Right lobe of liver (tissue), 6 donors: ENCODE data around the gene MED27. TPM values are rescaled to one million over a fixed set of nuclear protein-coding genes. Genes with fewer than 3 reads are reported as not detected.

Experiments
- ATAC-seq, 4 donors: fragments of 200-7000 bp; cut with Tn5 transposase; one replicate each; pipeline ENCODE4 v1.9.1; 2020; ENCODE audit warnings: mild to moderate bottlenecking in 4 of 4, moderate library complexity in 4 of 4
- DNase-seq, 3 donors: peaks; one replicate each; pipeline ENCODE4 v3.0.0-alpha.2; 2020
- H3K27ac ChIP-seq, 3 donors: fragments of 200-600 bp; one replicate each; pipeline ENCODE4 v1.8.0; 2022
- H3K27me3 ChIP-seq, 2 donors: fragments of 200-600 bp; one replicate each; pipeline ENCODE4 v1.8.0; 2022
- H3K36me3 ChIP-seq, 4 donors: fragments of 200-600 bp; sonication (generic) in 1 of 4; one replicate each; pipeline versions ENCODE4 v1.5.1 to v1.8.0; 2017 to 2022; ENCODE audit warnings: control low read depth in 1 of 4
- H3K4me1 ChIP-seq, 4 donors: fragments of 200-600 bp; sonication (generic) in 1 of 4; one replicate each; pipeline versions ENCODE4 v1.5.1 to v1.8.0; 2017 to 2022; ENCODE audit warnings: control low read depth in 1 of 4
- H3K4me3 ChIP-seq, 3 donors: fragments of 200-600 bp; one replicate each; pipeline ENCODE4 v1.8.0; 2022
- H3K9me3 ChIP-seq, 4 donors: fragments of 200-600 bp; sonication (generic) in 1 of 4; one replicate each; pipeline versions ENCODE4 v1.5.1 to v1.8.0; 2017 to 2022; ENCODE audit warnings: control low read depth in 1 of 4
- CTCF ChIP-seq, 4 donors: fragments of 200-600 bp in 3 of 4; fragments of 450-650 bp in 1 of 4; IDR thresholded peaks; one replicate each; pipeline versions ENCODE4 v1.5.1 to v1.8.0; 2016 to 2022; ENCODE audit warnings: antibody characterized with exemption in 4 of 4, mild to moderate bottlenecking in 2 of 4
- POLR2A ChIP-seq: fragments of 450-650 bp; IDR thresholded peaks from one replicate; pipeline ENCODE4 v1.6.1; 2017; ENCODE audit warnings: antibody characterized with exemption, mild to moderate bottlenecking
- WGBS: methylation state at CpG from one replicate; pipeline ENCODE4 v1.1.6; 2018; ENCODE audit warnings: low coverage, low lambda C conversion rate; ENCODE audit not compliant: insufficient coverage; ENCODE audit errors: missing lambda C conversion rate; 5-methylcytosine and 5-hydroxymethylcytosine counted together
- intact Hi-C, 2 donors: fragments of 100-400 bp; cut with DNase I; formaldehyde crosslinking; loops; one replicate each; pipeline versions ENCODE4 v1.11.2 to v1.14.1; 2022
- total RNA-seq, 6 experiments: library from RNA; depleted of rRNA in 2 of 6; stranded (reverse); fragments of >200 nt in 2 of 6; fragmentation: NEBNext Ultra II Directional in 3 of 6; extraction: Animal tissue kit (Norgen Biotek cat#: 25700) in 3 of 6; gene quantifications; one replicate each; pipeline versions ENCODE4 v1.1.0 to v1.2.4, GENCODE V29; 2016 to 2023
- donor health status: DM: no; HTN: yes; CAD: no.
- donor health status: DM: no; HTN: no; CAD: no.
- donor health status: DM: no; HTN: no; CAD: no.
- donor health status: DM: no; HTN: yes; CAD: no.
- donor health status: DM: no; HTN: yes; CAD: no.

The MED27 gene
- total RNA-seq, 6 experiments from 2014 or later = 4.6 to 7.3 (median 6.1) TPM

DNA sequence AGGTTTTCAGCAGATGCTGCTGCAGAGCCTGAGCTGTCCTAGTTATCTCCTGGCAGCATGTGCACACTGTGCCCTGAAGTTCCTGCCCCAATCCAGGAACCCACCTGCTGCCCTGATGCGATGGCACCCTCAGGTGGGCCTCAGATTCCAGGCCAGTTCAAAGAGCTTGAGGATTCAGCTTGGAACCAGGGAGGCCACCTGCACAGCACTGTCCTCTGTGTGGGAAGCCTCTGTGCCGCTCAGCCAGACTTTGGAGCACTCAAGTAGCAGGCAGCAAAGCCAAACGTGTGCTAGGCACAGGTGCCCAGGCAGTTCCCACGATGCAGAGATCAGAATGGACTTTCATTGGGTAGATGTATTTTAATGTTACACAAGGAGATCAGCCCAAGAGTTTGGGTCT is 207.0 kb downstream of the MED27 start:
- TF ChIP-seq POLR2A = no peak
- TF ChIP-seq CTCF (IDR thresholded peaks at IDR 0.05) = no peak
- intact Hi-C loops = no loop called here
- WGBS = 67% methylated on average over 1 of the region's 4 CpGs

GRCh38 chr9:131872006-131872405 is 207.7 kb downstream of the MED27 start:
- ATAC-seq (no peak), DNase-seq (peak in 1 of 3 donors; percentile 30)
- Histone ChIP-seq H3K36me3 (no peaks in the 10 kb centered on the region), H3K27me3 (no peaks in the 10 kb centered on the region), H3K9me3 (no peaks in the 10 kb centered on the region), H3K4me1 (no peaks in the 10 kb centered on the region), H3K27ac (no peak overlapping the region), H3K4me3 (no peak overlapping the region)
- TF ChIP-seq POLR2A (no peak), CTCF (IDR thresholded peaks at IDR 0.05) (no peak)
- WGBS = no CpG with 5 or more reads among the region's 15 CpGs
- intact Hi-C loops = no loop called here

More for the DNA sequence above, 207.0 kb downstream of the MED27 start:
- Histone ChIP-seq H3K4me1 (no peaks in the 10 kb centered on the region), H3K27me3 (no peaks in the 10 kb centered on the region), H3K9me3 (no peaks in the 10 kb centered on the region), H3K4me3 (no peak overlapping the region), H3K36me3 (no peaks in the 10 kb centered on the region), H3K27ac (no peak overlapping the region)
- ATAC-seq (no peak), DNase-seq (peak in 1 of 3 donors; percentile 26)

GRCh38 chr9:131870156-131870555 is 209.5 kb downstream of the MED27 start:
- 98% methylated on average over 9 of the region's 12 CpGs for WGBS
- Histone ChIP-seq H3K4me1 (no peaks in the 10 kb centered on the region), H3K4me3 (no peak overlapping the region), H3K27ac (no peak overlapping the region), H3K27me3 (no peaks in the 10 kb centered on the region), H3K9me3 (no peaks in the 10 kb centered on the region), H3K36me3 (no peaks in the 10 kb centered on the region)
- TF ChIP-seq POLR2A (no peak), CTCF (IDR thresholded peaks at IDR 0.05) (no peak)
- DNase-seq (peak in 1 of 3 donors; percentile 15), ATAC-seq (no peak)
- intact Hi-C loops = no loop called here

DNA sequence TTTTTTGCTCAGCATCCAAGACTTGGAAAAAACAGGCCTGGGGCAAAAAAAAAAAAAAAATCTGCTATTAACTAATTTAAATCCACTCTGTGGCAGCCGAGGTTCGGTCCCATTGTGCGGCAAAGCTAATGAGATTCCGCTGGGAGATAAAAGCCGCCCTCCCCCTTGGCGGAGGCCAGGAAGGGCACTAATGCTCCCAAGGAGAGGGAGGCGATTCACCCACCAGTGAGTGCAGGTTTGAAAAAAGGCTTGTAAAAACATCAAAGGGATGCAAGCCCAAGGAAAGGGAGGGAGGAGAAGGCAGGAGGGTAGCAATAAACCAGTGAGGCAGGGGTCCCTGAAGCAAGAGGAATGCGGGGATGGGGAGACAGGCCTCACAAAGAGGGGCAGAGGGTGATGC is 210.3 kb downstream of the MED27 start:
- WGBS = 92% methylated on average over 8 of the region's 8 CpGs
- Histone ChIP-seq H3K4me3 (no peak overlapping the region), H3K27me3 (no peaks in the 10 kb centered on the region), H3K4me1 (no peaks in the 10 kb centered on the region), H3K36me3 (no peaks in the 10 kb centered on the region), H3K27ac (no peak overlapping the region), H3K9me3 (no peaks in the 10 kb centered on the region)
- ATAC-seq (no peak), DNase-seq (peak in 1 of 3 donors; percentile 24)
- intact Hi-C loops = no loop called here
- TF ChIP-seq POLR2A (no peak), CTCF (IDR thresholded peaks at IDR 0.05) (no peak)

- Histone ChIP-seq H3K36me3 (no peaks in the 10 kb centered on the region), H3K27ac (no peak overlapping the region), H3K4me1 (no peaks in the 10 kb centered on the region), H3K27me3 (no peaks in the 10 kb centered on the region), H3K9me3 (no peaks in the 10 kb centered on the region), H3K4me3 (no peak overlapping the region)
- WGBS = 80% methylated on average over 2 of the region's 10 CpGs
- TF ChIP-seq CTCF (IDR thresholded peaks at IDR 0.05) (no peak), POLR2A (no peak)
- intact Hi-C loops = no loop called here
- DNase-seq = no peak
- ATAC-seq = no peak
Observed at GRCh38 chr9:131868766-131869165, 210.9 kb downstream of the MED27 start.
